Pancreas (tissue), 10 donors: ENCODE measurements around the gene ACO1. TPM values are rescaled to one million over a fixed set of nuclear protein-coding genes. Genes with fewer than 3 reads are reported as not detected.
A peak's percentile ranks its signal among the peaks of the same experiment; 100 is the strongest.

Experiments used
- ATAC-seq, 4 donors: fragments of 200-7000 bp; cut with Tn5 transposase; one replicate each; pipeline versions ENCODE4 v1.8.0 to v1.9.1; 2020; ENCODE audit warnings: mild to moderate bottlenecking in 4 of 4, moderate library complexity in 4 of 4
- DNase-seq, 6 donors: peaks; one replicate each; pipeline ENCODE4 v3.0.0-alpha.2; 2020
- FAIRE-seq: peaks from 2 replicates; lab custom pipeline; 2012; peaks lifted over from hg19 to GRCh38; lab: Jason Lieb, UNC
- H3K27ac ChIP-seq, 4 donors: fragments of 200-600 bp; sonication (generic); 1 replicate in 3 of 4; 2 replicates in 1 of 4; pipeline versions ENCODE4 v1.5.0 to v1.8.0; 2020
- H3K27me3 ChIP-seq, 4 donors: fragments of 200-600 bp; one replicate each; pipeline ENCODE4 v1.8.0; 2021
- H3K36me3 ChIP-seq, 3 donors: fragments of 200-600 bp; sonication (generic) in 1 of 3; one replicate each; pipeline versions ENCODE4 v1.5.0 to v1.8.0; 2020 to 2021
- H3K4me1 ChIP-seq, 3 donors: fragments of 200-600 bp; one replicate each; pipeline ENCODE4 v1.8.0; 2021
- H3K4me3 ChIP-seq, 4 donors: fragments of 200-600 bp; sonication (generic) in 2 of 4; one replicate each; pipeline versions ENCODE4 v1.5.0 to v1.8.0; 2020 to 2021
- H3K9me3 ChIP-seq, 4 donors: fragments of 200-600 bp; one replicate each; pipeline ENCODE4 v1.8.0; 2021
- WGBS, 2 donors: extraction: QIAGEN DNeasy Blood & Tissue Kit; methylation state at CpG; one replicate each; pipeline ENCODE4 v1.1.7; 2013; 5-methylcytosine and 5-hydroxymethylcytosine counted together
- intact Hi-C, 3 donors: fragments of 100-400 bp; cut with DNase I; formaldehyde crosslinking; loops; one replicate each; pipeline versions ENCODE4 v1.11.1 to v1.14.2; 2022
- polyA plus RNA-seq, 2 donors: library from polyadenylated mRNA; stranded (reverse); fragments of 200-250 nt; gene quantifications; one replicate each; pipeline ENCODE4 v1.2.3, GENCODE V29; 2013
- total RNA-seq, 6 donors: library from RNA; stranded (reverse); fragmentation: NEBNext Ultra II Directional in 4 of 6; extraction: Animal tissue kit (Norgen Biotek cat#: 25700) in 4 of 6; gene quantifications; one replicate each; pipeline versions ENCODE4 v1.2.1 to v1.2.4, GENCODE V29; 2021 to 2023
- TF ChIP-seq, protein P1 (sequence below), 4 donors: fragments of 200-600 bp; sonication (generic) in 3 of 4; IDR thresholded peaks; one replicate each; pipeline versions ENCODE4 v1.5.0 to v1.8.0; 2021; ENCODE audit warnings: antibody characterized with exemption in 4 of 4
- donor health status: healthy with polysubstance abuse.
- donor health status: DM: no; HTN: no; CAD: no; lungs with moderate emphysema.
- donor health status: DM: no; HTN: no; CAD: no.
- donor health status: control.
- donor health status: control.
- donor health status: Bipolar disorder and iron deficiency.
- donor health status: DM: yes; HTN: yes; CAD: no.
- donor health status: DM: no; HTN: no; CAD: no.
- donor health status: DM: no; HTN: no; CAD: no.
- donor health status: DM: yes; HTN: yes; CAD: no.

The ACO1 gene
- total and polyA plus RNA-seq, 8 donors, result 8.7 to 35.6 (median 29.0) TPM

- FAIRE-seq, result no peak
- peaks cover 30 to 36% (median 32%) of the 10 kb centered on the region in 3 donors for H3K4me1 ChIP-seq
These were observed 875 bp downstream of the ACO1 start for GRCh38 chr9:32385152-32385884.

GRCh38 chr9:32385885-32386283 is 1.4 kb downstream of the ACO1 start:
- Histone ChIP-seq H3K9me3 (no peaks in the 10 kb centered on the region), H3K27me3 (no peaks in the 10 kb centered on the region), H3K4me3 (peak overlapping the region in 1 of 4 donors; percentile 89), H3K4me1 (peaks cover 30 to 37% (median 32%) of the 10 kb centered on the region in 3 donors), H3K27ac (peak overlapping the region in 1 of 4 donors; percentile 61), H3K36me3 (no peaks in the 10 kb centered on the region)
- WGBS, 2 donors, result 49 to 51% methylated on average over 3 of the region's 3 CpGs
- FAIRE-seq (no peak), ATAC-seq (no peak), DNase-seq (no peak)
- intact Hi-C loops, result no loop called here
- TF ChIP-seq, protein P1, sequence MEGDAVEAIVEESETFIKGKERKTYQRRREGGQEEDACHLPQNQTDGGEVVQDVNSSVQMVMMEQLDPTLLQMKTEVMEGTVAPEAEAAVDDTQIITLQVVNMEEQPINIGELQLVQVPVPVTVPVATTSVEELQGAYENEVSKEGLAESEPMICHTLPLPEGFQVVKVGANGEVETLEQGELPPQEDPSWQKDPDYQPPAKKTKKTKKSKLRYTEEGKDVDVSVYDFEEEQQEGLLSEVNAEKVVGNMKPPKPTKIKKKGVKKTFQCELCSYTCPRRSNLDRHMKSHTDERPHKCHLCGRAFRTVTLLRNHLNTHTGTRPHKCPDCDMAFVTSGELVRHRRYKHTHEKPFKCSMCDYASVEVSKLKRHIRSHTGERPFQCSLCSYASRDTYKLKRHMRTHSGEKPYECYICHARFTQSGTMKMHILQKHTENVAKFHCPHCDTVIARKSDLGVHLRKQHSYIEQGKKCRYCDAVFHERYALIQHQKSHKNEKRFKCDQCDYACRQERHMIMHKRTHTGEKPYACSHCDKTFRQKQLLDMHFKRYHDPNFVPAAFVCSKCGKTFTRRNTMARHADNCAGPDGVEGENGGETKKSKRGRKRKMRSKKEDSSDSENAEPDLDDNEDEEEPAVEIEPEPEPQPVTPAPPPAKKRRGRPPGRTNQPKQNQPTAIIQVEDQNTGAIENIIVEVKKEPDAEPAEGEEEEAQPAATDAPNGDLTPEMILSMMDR (IDR thresholded peaks at IDR 0.05), result no peak

More at GRCh38 chr9:32385152-32385884, 875 bp downstream of the ACO1 start:
- ATAC-seq (peak in 1 of 4 donors; percentile 1), DNase-seq (no peak)
- intact Hi-C loops, result no loop called here
- peak overlapping the region; percentile 73 to 87 (median 85) for H3K27ac ChIP-seq
- H3K36me3 ChIP-seq, result no peaks in the 10 kb centered on the region
- H3K9me3 ChIP-seq, result no peaks in the 10 kb centered on the region
- WGBS, 2 donors, result 33 to 38% methylated on average over 2 of the region's 2 CpGs
- TF ChIP-seq, protein P1 (IDR thresholded peaks at IDR 0.05), result no peak
- peak overlapping the region; percentile 54 to 89 (median 80) for H3K4me3 ChIP-seq
- H3K27me3 ChIP-seq, result no peaks in the 10 kb centered on the region

DNA sequence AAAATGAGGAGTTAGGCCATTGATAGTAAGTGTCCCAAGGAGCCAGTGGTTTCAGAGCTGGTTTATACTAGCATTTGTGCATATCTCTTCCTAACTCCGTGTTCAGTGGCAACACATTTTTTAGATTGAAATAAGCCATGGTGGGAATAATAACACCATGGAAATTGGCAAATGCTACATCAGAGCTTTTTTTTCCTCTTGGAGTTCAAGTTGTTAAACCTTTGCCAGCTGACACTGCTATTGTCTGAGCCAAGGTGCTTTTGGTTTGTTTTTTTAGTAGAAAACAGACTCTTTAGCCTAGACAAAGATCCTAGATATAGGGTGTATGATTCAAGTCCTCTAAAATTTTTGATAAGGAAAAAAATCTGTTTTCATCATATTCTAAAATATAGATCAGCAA is 2.8 kb downstream of the ACO1 start:
- Histone ChIP-seq H3K4me3 (no peak overlapping the region), H3K9me3 (no peaks in the 10 kb centered on the region), H3K4me1 (peaks cover 30 to 37% (median 32%) of the 10 kb centered on the region in 3 donors), H3K27me3 (no peaks in the 10 kb centered on the region), H3K27ac (peak overlapping the region in 3 of 4 donors; percentile 27 to 74 (median 61)), H3K36me3 (no peaks in the 10 kb centered on the region)
- peak in 1 of 6 donors; percentile 20 for DNase-seq
- TF ChIP-seq, protein P1 (IDR thresholded peaks at IDR 0.05), result no peak
- FAIRE-seq, result no peak
- WGBS, 2 donors, result 39 to 41% methylated on average over 1 of the region's 1 CpG
- intact Hi-C loops, result no loop called here
- peak; percentile 10 to 39 (median 28) for ATAC-seq

DNA sequence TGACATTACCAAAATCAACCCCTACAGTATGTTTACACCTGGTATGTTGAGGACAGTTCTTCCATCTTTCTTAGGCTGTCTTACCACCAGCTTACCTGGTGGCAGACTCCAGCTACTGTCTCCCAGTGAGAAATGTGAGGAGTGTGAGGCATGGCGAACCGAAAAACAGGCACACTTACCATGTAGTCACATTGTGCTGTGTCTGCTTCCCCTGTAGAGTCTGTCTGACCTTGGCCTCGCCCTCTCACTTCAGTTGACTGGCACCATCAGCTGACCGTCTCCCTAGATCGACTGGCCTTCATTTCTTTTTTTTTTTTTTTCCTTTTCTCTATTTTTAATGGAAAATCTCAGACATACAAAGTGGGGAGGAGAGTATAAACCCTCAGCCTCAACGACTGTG is 4.9 kb downstream of the ACO1 start:
- FAIRE-seq (no peak), ATAC-seq (peak in 1 of 4 donors; percentile 37), DNase-seq (peak in 1 of 6 donors; percentile 52)
- TF ChIP-seq, protein P1 (IDR thresholded peaks at IDR 0.05), result no peak
- peak overlapping the region in 2 of 4 donors; percentile 56 to 61 for H3K27ac ChIP-seq
- H3K36me3 ChIP-seq, result no peaks in the 10 kb centered on the region
- H3K4me1 ChIP-seq, result peaks cover 37 to 39% (median 37%) of the 10 kb centered on the region in 3 donors
- WGBS, 2 donors, result 47 to 48% methylated on average over 6 of the region's 6 CpGs
- H3K27me3 ChIP-seq, result no peaks in the 10 kb centered on the region
- no peaks in the 10 kb centered on the region for H3K9me3 ChIP-seq
- no peak overlapping the region for H3K4me3 ChIP-seq
- intact Hi-C loops, result no loop called here

GRCh38 chr9:32393911-32394310 is 9.5 kb downstream of the ACO1 start:
- Histone ChIP-seq H3K4me3 (no peak overlapping the region), H3K27ac (peak overlapping the region in 3 of 4 donors; percentile 6 to 52 (median 30)), H3K27me3 (no peaks in the 10 kb centered on the region), H3K4me1 (peaks cover 12 to 19% (median 14%) of the 10 kb centered on the region in 3 donors), H3K9me3 (no peaks in the 10 kb centered on the region), H3K36me3 (no peaks in the 10 kb centered on the region)
- TF ChIP-seq, protein P1 (IDR thresholded peaks at IDR 0.05), result no peak
- FAIRE-seq (no peak), ATAC-seq (no peak), DNase-seq (no peak)
- 80 to 83% methylated on average over 2 of the region's 2 CpGs for WGBS, 2 donors
- intact Hi-C loops, result loop anchor here in 1 of 3 donors (5.0 kb wide), 1 partner anchor 33 kb away; no protein-coding TSS in a partner anchor
